ENCODE measurements around the gene FAT2. TPM values are rescaled to one million over a fixed set of nuclear protein-coding genes. Genes with fewer than 3 reads are reported as not detected.

FAT2 gene
- total and polyA plus RNA-seq, 2 donors (not counting 1 experiment from before 2014, with no cell fraction given), result not detected

DNA sequence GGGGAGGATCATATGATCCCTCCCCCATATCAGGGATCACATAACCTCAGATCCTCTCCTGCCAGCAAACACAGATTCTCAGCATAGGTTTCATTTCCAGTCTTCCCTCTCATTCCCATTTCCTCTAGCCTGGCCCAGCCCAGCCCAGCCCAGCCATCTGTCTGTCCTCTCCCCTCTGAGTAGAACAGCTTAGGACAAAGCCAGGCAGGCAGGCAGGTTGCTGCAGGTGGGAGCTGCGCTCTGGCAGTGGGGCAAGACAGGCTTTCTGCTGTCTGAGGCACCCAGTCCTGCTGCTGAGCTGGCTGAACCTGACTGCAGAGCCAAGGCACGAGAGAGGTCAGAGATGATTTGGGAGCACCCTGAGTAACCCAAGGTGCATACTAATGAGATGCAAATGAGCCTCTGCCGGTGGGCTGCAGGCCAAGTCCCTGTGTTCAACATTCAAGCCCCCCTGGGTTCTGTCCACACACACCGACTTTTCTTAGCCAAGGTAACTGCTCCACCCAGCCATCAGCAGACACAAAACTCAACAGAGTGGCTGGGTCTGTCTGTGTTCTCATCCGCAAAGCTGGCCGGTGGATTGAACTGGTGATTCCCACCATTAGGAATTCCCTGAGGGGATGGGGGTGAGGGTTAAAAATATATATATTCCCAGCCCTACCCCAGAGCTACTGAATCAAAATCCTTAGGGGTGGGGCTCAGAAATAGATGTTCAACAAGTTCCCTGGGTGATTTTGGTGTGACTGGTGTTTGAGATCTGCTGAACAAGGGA lies 9.1 kb downstream of the FAT2 start:
- H3K36me3 ChIP-seq (replicated peaks in 1 of 2; ENCODE audit: control extremely low read depth in 1 of 2, control insufficient read depth in 1 of 2, extremely low read depth in 1 of 2, insufficient read depth in 2 of 2, low read length in 1 of 2), result no peaks in the 10 kb centered on the region
- H3K9ac ChIP-seq (ENCODE audit: low read length), result no peak overlapping the region
- no peaks in the 10 kb centered on the region for H3K27me3 Mint-ChIP-seq
- no peaks in the 10 kb centered on the region for H3K9me3 Mint-ChIP-seq (ENCODE audit: insufficient read depth)
- H3K4me3 Mint-ChIP-seq, result no peak overlapping the region
- WGBS (ENCODE audit: insufficient coverage), result 72% methylated on average over 3 of the region's 6 CpGs
- CTCF ChIA-PET, result no interaction called here
- H3K27ac ChIP-seq (ENCODE audit: low read length in 2 of 2), result no peak overlapping the region
- H2AFZ ChIP-seq (ENCODE audit: insufficient read depth, low read depth, low read length, poor library complexity, severe bottlenecking), result no peak overlapping the region
- no peaks in the 10 kb centered on the region for H3K79me2 ChIP-seq (ENCODE audit: control insufficient read depth, insufficient read depth, low read length)
- peaks cover 21% of the 10 kb centered on the region for H3K4me1 Mint-ChIP-seq
- TF ChIP-seq EZH2 (IDR thresholded peaks at IDR 0.05; ENCODE audit: borderline replicate concordance, insufficient read depth, low read depth, low read length, poor library complexity, severe bottlenecking), result no peak
- TF ChIP-seq, protein P1, sequence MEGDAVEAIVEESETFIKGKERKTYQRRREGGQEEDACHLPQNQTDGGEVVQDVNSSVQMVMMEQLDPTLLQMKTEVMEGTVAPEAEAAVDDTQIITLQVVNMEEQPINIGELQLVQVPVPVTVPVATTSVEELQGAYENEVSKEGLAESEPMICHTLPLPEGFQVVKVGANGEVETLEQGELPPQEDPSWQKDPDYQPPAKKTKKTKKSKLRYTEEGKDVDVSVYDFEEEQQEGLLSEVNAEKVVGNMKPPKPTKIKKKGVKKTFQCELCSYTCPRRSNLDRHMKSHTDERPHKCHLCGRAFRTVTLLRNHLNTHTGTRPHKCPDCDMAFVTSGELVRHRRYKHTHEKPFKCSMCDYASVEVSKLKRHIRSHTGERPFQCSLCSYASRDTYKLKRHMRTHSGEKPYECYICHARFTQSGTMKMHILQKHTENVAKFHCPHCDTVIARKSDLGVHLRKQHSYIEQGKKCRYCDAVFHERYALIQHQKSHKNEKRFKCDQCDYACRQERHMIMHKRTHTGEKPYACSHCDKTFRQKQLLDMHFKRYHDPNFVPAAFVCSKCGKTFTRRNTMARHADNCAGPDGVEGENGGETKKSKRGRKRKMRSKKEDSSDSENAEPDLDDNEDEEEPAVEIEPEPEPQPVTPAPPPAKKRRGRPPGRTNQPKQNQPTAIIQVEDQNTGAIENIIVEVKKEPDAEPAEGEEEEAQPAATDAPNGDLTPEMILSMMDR (IDR thresholded peaks at IDR 0.05), result no peak
- POLR2A ChIA-PET, result no interaction called here
- H3K4me2 ChIP-seq (replicated peaks; ENCODE audit: low read depth, low read length, poor library complexity, severe bottlenecking), result no peak overlapping the region
- no peak for ATAC-seq (ENCODE audit: low read depth)
- peaks cover 0 to 2% (median 0%) of the 10 kb centered on the region in 3 donors for H3K9me3 ChIP-seq (ENCODE audit: control extremely low read depth in 1 of 3, control insufficient read depth in 2 of 3, insufficient read depth in 1 of 3, low read length in 2 of 3)
- H3K27ac Mint-ChIP-seq, result no peak overlapping the region
- H3K4me3 ChIP-seq (ENCODE audit: control extremely low read depth in 1 of 5, extremely low read depth in 1 of 5, insufficient read depth in 1 of 5, low read depth in 2 of 5, low read length in 4 of 5), result no peak overlapping the region
- DNase-seq, result no peak
- H3K27me3 ChIP-seq (replicated peaks in 1 of 4; ENCODE audit: control extremely low read depth in 1 of 4, control insufficient read depth in 3 of 4, insufficient read depth in 4 of 4, low read length in 3 of 4), result peaks cover 0 to 4% (median 0%) of the 10 kb centered on the region in 4 experiments
- H3K4me1 ChIP-seq (ENCODE audit: control insufficient read depth in 2 of 2, insufficient read depth in 2 of 2, low read length in 2 of 2), result peaks cover 22 to 23% of the 10 kb centered on the region in 2 donors
- no peaks in the 10 kb centered on the region for H4K20me1 ChIP-seq (ENCODE audit: control insufficient read depth, insufficient read depth, low read length, poor library complexity, severe bottlenecking)
- intact Hi-C loops (cut with micrococcal nuclease), result no loop called here

DNA sequence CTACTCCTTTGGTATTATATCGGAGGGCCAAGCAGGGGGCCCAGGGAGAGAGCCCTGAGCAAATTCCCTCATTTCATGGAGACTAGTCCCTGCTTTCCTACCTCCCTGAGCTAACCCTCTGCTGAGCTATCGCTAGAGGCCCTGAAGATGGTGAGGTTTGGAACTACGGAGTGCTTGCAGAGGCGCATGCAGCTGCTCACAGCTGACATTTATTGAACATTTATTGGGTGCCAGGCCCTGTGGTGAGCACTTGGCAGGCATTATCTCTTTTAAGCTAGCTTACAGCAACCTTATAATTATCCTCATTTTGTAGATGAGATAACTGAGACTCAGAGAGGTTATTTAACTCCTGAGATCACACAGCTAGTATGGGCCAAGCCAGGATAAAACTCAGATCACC lies 9.8 kb downstream of the FAT2 start:
- no peaks in the 10 kb centered on the region for H4K20me1 ChIP-seq (ENCODE audit: control insufficient read depth, insufficient read depth, low read length, poor library complexity, severe bottlenecking)
- no peak for ATAC-seq (ENCODE audit: low read depth)
- ChIA-PET POLR2A (no interaction called here), CTCF (no interaction called here)
- H3K27ac ChIP-seq (ENCODE audit: low read length in 2 of 2), result no peak overlapping the region
- H3K4me2 ChIP-seq (replicated peaks; ENCODE audit: low read depth, low read length, poor library complexity, severe bottlenecking), result no peak overlapping the region
- Mint-ChIP-seq H3K9me3 (ENCODE audit: insufficient read depth) (no peaks in the 10 kb centered on the region), H3K4me1 (peaks cover 21% of the 10 kb centered on the region), H3K4me3 (no peak overlapping the region), H3K27ac (no peak overlapping the region), H3K27me3 (no peaks in the 10 kb centered on the region)
- intact Hi-C loops (cut with micrococcal nuclease), result no loop called here
- H3K4me1 ChIP-seq (ENCODE audit: control insufficient read depth in 2 of 2, insufficient read depth in 2 of 2, low read length in 2 of 2), result peaks cover 24 to 27% of the 10 kb centered on the region in 2 donors
- H3K9ac ChIP-seq (ENCODE audit: low read length), result no peak overlapping the region
- H2AFZ ChIP-seq (ENCODE audit: insufficient read depth, low read depth, low read length, poor library complexity, severe bottlenecking), result no peak overlapping the region
- H3K79me2 ChIP-seq (ENCODE audit: control insufficient read depth, insufficient read depth, low read length), result no peaks in the 10 kb centered on the region
- no peak for DNase-seq
- H3K9me3 ChIP-seq (ENCODE audit: control extremely low read depth in 1 of 3, control insufficient read depth in 2 of 3, insufficient read depth in 1 of 3, low read length in 2 of 3), result peaks cover 0 to 2% (median 0%) of the 10 kb centered on the region in 3 donors
- peaks cover 0 to 4% (median 0%) of the 10 kb centered on the region in 4 experiments for H3K27me3 ChIP-seq (replicated peaks in 1 of 4; ENCODE audit: control extremely low read depth in 1 of 4, control insufficient read depth in 3 of 4, insufficient read depth in 4 of 4, low read length in 3 of 4)
- TF ChIP-seq EZH2 (IDR thresholded peaks at IDR 0.05; ENCODE audit: borderline replicate concordance, insufficient read depth, low read depth, low read length, poor library complexity, severe bottlenecking), result no peak
- TF ChIP-seq, protein P1 (IDR thresholded peaks at IDR 0.05), result no peak
- H3K36me3 ChIP-seq (replicated peaks in 1 of 2; ENCODE audit: control extremely low read depth in 1 of 2, control insufficient read depth in 1 of 2, extremely low read depth in 1 of 2, insufficient read depth in 2 of 2, low read length in 1 of 2), result no peaks in the 10 kb centered on the region
- H3K4me3 ChIP-seq (ENCODE audit: control extremely low read depth in 1 of 5, extremely low read depth in 1 of 5, insufficient read depth in 1 of 5, low read depth in 2 of 5, low read length in 4 of 5), result no peak overlapping the region
- 100% methylated on average over 3 of the region's 4 CpGs for WGBS (ENCODE audit: insufficient coverage)
